ENCODE measurements around the gene RHNO1.

The RHNO1 gene

DNA sequence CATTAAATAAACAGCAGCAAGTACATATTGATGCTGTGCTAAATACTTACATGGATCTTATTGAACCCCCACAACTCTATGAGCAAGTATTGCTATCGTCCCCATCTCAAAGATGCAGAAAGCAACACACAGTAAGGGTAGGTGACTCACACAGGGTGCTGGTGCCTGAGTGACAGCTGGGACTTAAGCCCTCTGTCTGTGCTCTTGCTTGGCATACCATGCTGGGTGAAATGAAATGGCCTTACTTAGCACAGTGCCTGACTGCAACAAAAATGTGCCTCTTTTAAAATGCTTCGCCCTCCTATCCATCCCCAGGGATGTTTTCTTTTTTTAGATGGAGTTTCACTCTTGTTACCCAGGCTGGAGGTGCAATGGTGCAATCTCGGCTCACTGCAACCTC is 21.0 kb upstream of the RHNO1 start:
- no peaks in the 10 kb centered on the region for H3K27me3 ChIP-seq (ENCODE audit: insufficient read depth, low read length, poor library complexity)
- DNase-seq (no peak), ATAC-seq (ENCODE audit: insufficient read depth, low read depth) (peak; percentile 34; the same call in 1 of the 3 replicates)
- no peaks in the 10 kb centered on the region for H3K79me2 ChIP-seq (ENCODE audit: insufficient read depth, low read length)
- TF ChIP-seq, protein P1, sequence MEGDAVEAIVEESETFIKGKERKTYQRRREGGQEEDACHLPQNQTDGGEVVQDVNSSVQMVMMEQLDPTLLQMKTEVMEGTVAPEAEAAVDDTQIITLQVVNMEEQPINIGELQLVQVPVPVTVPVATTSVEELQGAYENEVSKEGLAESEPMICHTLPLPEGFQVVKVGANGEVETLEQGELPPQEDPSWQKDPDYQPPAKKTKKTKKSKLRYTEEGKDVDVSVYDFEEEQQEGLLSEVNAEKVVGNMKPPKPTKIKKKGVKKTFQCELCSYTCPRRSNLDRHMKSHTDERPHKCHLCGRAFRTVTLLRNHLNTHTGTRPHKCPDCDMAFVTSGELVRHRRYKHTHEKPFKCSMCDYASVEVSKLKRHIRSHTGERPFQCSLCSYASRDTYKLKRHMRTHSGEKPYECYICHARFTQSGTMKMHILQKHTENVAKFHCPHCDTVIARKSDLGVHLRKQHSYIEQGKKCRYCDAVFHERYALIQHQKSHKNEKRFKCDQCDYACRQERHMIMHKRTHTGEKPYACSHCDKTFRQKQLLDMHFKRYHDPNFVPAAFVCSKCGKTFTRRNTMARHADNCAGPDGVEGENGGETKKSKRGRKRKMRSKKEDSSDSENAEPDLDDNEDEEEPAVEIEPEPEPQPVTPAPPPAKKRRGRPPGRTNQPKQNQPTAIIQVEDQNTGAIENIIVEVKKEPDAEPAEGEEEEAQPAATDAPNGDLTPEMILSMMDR (IDR thresholded peaks at IDR 0.05; ENCODE audit: borderline replicate concordance, extremely low read depth, low read length, poor library complexity, severe bottlenecking): no peak
- no peak for TF ChIP-seq EZH2 (IDR thresholded peaks at IDR 0.05; ENCODE audit: borderline replicate concordance, low read depth, low read length, severe bottlenecking)
- H3K9ac ChIP-seq (ENCODE audit: low read depth, low read length): no peak overlapping the region
- no peaks in the 10 kb centered on the region for H3K9me3 ChIP-seq (ENCODE audit: insufficient read depth, low read length, severe bottlenecking)
- peaks cover 12% of the 10 kb centered on the region; the same call in 1 of the 2 replicates for H4K20me1 ChIP-seq (ENCODE audit: insufficient read depth, low read length)
- peaks cover 32% of the 10 kb centered on the region for H3K36me3 ChIP-seq (ENCODE audit: insufficient read depth, low read length)
- H3K4me1 ChIP-seq (ENCODE audit: insufficient read depth, low read length): no peaks in the 10 kb centered on the region
- no peak overlapping the region for H3K4me2 ChIP-seq (ENCODE audit: insufficient read depth, low read length)
- no peak overlapping the region for H2AFZ ChIP-seq (ENCODE audit: low read depth, low read length)
- no peak overlapping the region for H3K27ac ChIP-seq (ENCODE audit: low read length)
- no peak overlapping the region for H3K4me3 ChIP-seq (ENCODE audit: low read depth in 1 of 2, low read length in 2 of 2)

DNA sequence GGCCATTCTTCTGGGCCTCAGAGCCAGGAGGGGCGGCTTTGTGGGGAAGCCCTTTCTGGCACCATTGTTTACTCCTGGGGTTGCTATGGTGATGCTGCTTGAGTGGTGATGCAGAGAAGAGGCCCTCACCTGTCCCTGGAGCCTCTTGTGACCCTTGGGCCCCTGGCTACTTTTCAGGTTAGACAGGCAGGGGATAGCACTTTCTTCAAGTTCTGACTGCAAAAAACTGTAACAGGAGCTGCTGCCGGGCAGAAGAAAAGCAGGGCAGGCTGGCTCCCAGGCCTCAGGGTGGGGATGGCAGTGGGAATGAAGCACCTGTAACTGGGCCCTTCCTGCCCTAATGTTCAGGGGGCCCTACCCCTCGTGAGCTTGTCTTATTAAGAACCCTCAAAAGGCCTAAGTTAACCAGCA is 20.0 kb upstream of the RHNO1 start, which contains the start of gene TEX52:
TEX52 (minus strand) TSS at position 19 of the 411 bp plus-strand sequence; CDS start at position 6, 13 bp downstream.
- H3K9me3 ChIP-seq (ENCODE audit: insufficient read depth, low read length, severe bottlenecking): no peaks in the 10 kb centered on the region
- peaks cover 39% of the 10 kb centered on the region for H3K36me3 ChIP-seq (ENCODE audit: insufficient read depth, low read length)
- H3K4me2 ChIP-seq (ENCODE audit: insufficient read depth, low read length): no peak within 1 kb of the TSS
- TF ChIP-seq, protein P1 (IDR thresholded peaks at IDR 0.05; ENCODE audit: borderline replicate concordance, extremely low read depth, low read length, poor library complexity, severe bottlenecking): no peak
- TF ChIP-seq EZH2 (IDR thresholded peaks at IDR 0.05; ENCODE audit: borderline replicate concordance, low read depth, low read length, severe bottlenecking): no peak
- H4K20me1 ChIP-seq (ENCODE audit: insufficient read depth, low read length): peaks cover 12% of the 10 kb centered on the region; the same call in 1 of the 2 replicates
- H3K4me1 ChIP-seq (ENCODE audit: insufficient read depth, low read length): no peaks in the 10 kb centered on the region
- DNase-seq (no peak), ATAC-seq (ENCODE audit: insufficient read depth, low read depth) (peak; percentile 29)
- no peak within 1 kb of the TSS for H3K27ac ChIP-seq (ENCODE audit: low read length)
- H2AFZ ChIP-seq (ENCODE audit: low read depth, low read length): no peak within 1 kb of the TSS
- H3K4me3 ChIP-seq (ENCODE audit: low read depth in 1 of 2, low read length in 2 of 2): no peak within 1 kb of the TSS
- no peak within 1 kb of the TSS for H3K9ac ChIP-seq (ENCODE audit: low read depth, low read length)
- no peaks in the 10 kb centered on the region for H3K27me3 ChIP-seq (ENCODE audit: insufficient read depth, low read length, poor library complexity)
- no peaks in the 10 kb centered on the region for H3K79me2 ChIP-seq (ENCODE audit: insufficient read depth, low read length)

DNA sequence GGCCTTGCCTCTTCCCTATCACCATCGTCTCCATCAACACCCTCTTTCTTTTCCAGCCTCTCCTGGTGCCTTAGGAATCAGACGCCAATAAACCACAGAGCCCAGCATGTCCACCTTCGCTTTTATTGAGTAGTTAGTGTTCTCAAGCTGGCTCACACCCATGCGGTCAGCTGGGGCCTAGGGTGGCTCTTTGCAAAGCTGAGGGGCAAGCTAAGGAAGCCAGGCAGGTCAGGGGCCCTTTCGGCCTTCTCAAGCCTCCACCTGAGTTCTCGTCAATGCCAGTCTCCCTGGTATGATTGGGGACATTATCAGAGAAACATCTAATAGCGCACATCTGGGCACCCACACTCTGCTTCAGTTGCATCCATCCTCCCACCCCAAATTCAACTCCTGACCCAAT is 19.4 kb upstream of the RHNO1 start:
- Histone ChIP-seq H3K27me3 (ENCODE audit: insufficient read depth, low read length, poor library complexity) (no peaks in the 10 kb centered on the region), H3K4me2 (ENCODE audit: insufficient read depth, low read length) (no peak overlapping the region), H2AFZ (ENCODE audit: low read depth, low read length) (no peak overlapping the region), H3K4me1 (ENCODE audit: insufficient read depth, low read length) (no peaks in the 10 kb centered on the region), H3K79me2 (ENCODE audit: insufficient read depth, low read length) (no peaks in the 10 kb centered on the region), H3K9me3 (ENCODE audit: insufficient read depth, low read length, severe bottlenecking) (no peaks in the 10 kb centered on the region), H4K20me1 (ENCODE audit: insufficient read depth, low read length) (peaks cover 12% of the 10 kb centered on the region; the same call in 1 of the 2 replicates), H3K4me3 (ENCODE audit: low read depth in 1 of 2, low read length in 2 of 2) (no peak overlapping the region), H3K27ac (ENCODE audit: low read length) (no peak overlapping the region), H3K36me3 (ENCODE audit: insufficient read depth, low read length) (peaks cover 43% of the 10 kb centered on the region), H3K9ac (ENCODE audit: low read depth, low read length) (no peak overlapping the region)
- TF ChIP-seq, protein P1 (IDR thresholded peaks at IDR 0.05; ENCODE audit: borderline replicate concordance, extremely low read depth, low read length, poor library complexity, severe bottlenecking): no peak
- no peak for TF ChIP-seq EZH2 (IDR thresholded peaks at IDR 0.05; ENCODE audit: borderline replicate concordance, low read depth, low read length, severe bottlenecking)
- DNase-seq (no peak), ATAC-seq (ENCODE audit: insufficient read depth, low read depth) (peak; percentile 20; the same call in 2 of the 3 replicates)
